ENCODE measurements around the gene C1QTNF3.

The C1QTNF3 gene

DNA sequence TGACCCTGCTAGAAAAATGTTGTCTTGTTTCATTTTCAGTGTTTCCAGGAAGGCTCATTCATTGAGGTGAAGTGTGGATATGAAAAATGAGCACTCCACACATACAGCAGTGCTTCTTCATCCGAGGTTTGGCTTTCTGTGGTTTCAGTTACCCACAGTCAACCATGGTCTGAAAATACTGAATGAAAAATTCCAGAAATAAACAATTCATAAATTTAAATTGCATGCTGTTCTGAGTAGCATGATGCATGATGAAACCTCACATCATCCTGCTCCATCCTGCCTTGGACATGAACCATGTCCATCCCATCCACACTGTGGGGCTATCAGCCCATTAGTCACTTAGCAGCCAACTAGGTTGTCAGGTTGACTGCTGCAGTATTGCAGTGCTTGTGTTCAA lies 48.2 kb downstream of the C1QTNF3 start:
- no peaks in the 10 kb centered on the region for H3K27me3 ChIP-seq (ENCODE audit: low read depth, low read length)
- no peak overlapping the region for H3K27ac ChIP-seq (ENCODE audit: low read length)
- H3K9me3 ChIP-seq (ENCODE audit: control insufficient read depth in 1 of 2, low read length in 2 of 2): no peaks in the 10 kb centered on the region
- H3K36me3 ChIP-seq (ENCODE audit: control insufficient read depth in 1 of 2, insufficient read depth in 2 of 2, low read length in 2 of 2): peaks cover 0 to 7% of the 10 kb centered on the region in 2 donors
- no peak overlapping the region for H3K4me3 ChIP-seq (ENCODE audit: low read depth in 1 of 2, low read length in 2 of 2)
- peaks cover 0 to 5% of the 10 kb centered on the region in 2 donors for H3K4me1 ChIP-seq (ENCODE audit: control insufficient read depth in 1 of 2, insufficient read depth in 2 of 2, low read length in 2 of 2)

DNA sequence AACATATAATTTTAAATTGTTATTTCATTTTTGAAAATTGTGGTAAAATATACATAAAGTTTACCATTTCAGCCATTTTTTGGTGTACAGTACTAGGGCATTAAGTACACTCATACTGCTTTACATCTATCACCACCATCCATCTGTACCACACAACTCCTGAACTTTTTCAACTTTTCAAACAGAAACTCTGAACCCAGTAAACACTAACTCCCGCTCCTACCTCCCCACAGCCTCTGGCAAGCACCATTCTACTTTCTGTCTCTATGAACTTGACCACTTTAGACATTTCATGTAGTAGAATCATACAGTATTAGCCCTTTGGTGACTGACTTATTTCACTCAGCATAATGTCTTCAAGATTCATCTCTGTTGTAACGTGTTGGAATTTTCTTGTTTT lies 50.1 kb downstream of the C1QTNF3 start:
- Histone ChIP-seq H3K27ac (ENCODE audit: low read length) (no peak overlapping the region), H3K4me1 (ENCODE audit: control insufficient read depth in 1 of 2, insufficient read depth in 2 of 2, low read length in 2 of 2) (peaks cover 0 to 5% of the 10 kb centered on the region in 2 donors), H3K4me3 (ENCODE audit: low read depth in 1 of 2, low read length in 2 of 2) (no peak overlapping the region), H3K9me3 (ENCODE audit: control insufficient read depth in 1 of 2, low read length in 2 of 2) (no peaks in the 10 kb centered on the region), H3K27me3 (ENCODE audit: low read depth, low read length) (no peaks in the 10 kb centered on the region), H3K36me3 (ENCODE audit: control insufficient read depth in 1 of 2, insufficient read depth in 2 of 2, low read length in 2 of 2) (peaks cover 14 to 16% of the 10 kb centered on the region in 2 donors)

DNA sequence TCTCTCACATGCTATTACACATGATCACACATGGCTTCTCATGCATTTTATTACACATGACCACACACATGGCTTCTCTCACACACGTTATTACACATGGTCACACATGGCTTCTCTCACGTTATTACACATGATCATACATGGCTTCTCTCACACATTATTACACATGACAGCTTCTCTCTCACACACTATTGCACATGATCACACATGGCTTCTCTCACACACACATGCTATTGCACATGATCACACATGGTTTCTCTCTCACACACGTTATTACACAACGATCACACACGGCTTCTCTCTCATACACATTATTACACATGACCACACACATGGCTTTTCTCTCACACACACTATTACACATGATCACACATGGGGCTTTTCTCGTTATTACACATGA lies 57.6 kb downstream of the C1QTNF3 start:
- H3K27me3 ChIP-seq (ENCODE audit: low read depth, low read length): no peaks in the 10 kb centered on the region
- H3K4me1 ChIP-seq (ENCODE audit: control insufficient read depth in 1 of 2, insufficient read depth in 2 of 2, low read length in 2 of 2): no peaks in the 10 kb centered on the region
- no peak overlapping the region for H3K4me3 ChIP-seq (ENCODE audit: low read depth in 1 of 2, low read length in 2 of 2)
- peaks cover 15 to 29% of the 10 kb centered on the region in 2 donors for H3K36me3 ChIP-seq (ENCODE audit: control insufficient read depth in 1 of 2, insufficient read depth in 2 of 2, low read length in 2 of 2)
- H3K9me3 ChIP-seq (ENCODE audit: control insufficient read depth in 1 of 2, low read length in 2 of 2): no peaks in the 10 kb centered on the region
- H3K27ac ChIP-seq (ENCODE audit: low read length): no peak overlapping the region

DNA sequence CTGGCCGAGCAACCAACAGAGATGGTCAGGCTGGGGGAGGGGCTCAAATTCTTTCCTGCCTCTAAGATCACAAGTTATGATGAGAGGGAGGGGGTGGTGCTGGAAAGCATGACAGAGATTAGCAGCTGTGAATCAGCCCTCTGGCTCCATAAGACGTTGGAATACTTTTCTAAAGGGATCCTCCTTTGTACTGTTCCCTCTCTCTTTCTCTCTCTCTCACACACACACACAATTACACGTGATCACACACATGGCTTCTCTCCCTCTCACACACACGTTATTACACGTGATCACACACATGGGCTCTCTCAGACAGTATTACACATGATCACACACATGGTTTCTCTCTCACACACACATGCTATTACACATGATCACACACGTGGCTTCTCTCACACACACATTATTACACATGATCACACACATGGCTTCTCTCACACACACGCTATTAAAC lies 58.3 kb downstream of the C1QTNF3 start, which contains the start of gene SLC45A2:
Gene SLC45A2, minus strand, starts transcription at position 23 of the 454 bp plus-strand sequence. CDS start 110 bp downstream, outside the sequence.
- no peaks in the 10 kb centered on the region for H3K4me1 ChIP-seq (ENCODE audit: control insufficient read depth in 1 of 2, insufficient read depth in 2 of 2, low read length in 2 of 2)
- no peak within 1 kb of the TSS for H3K27ac ChIP-seq (ENCODE audit: low read length)
- peaks cover 15 to 29% of the 10 kb centered on the region in 2 donors for H3K36me3 ChIP-seq (ENCODE audit: control insufficient read depth in 1 of 2, insufficient read depth in 2 of 2, low read length in 2 of 2)
- H3K9me3 ChIP-seq (ENCODE audit: control insufficient read depth in 1 of 2, low read length in 2 of 2): no peaks in the 10 kb centered on the region
- no peaks in the 10 kb centered on the region for H3K27me3 ChIP-seq (ENCODE audit: low read depth, low read length)
- no peak within 1 kb of the TSS for H3K4me3 ChIP-seq (ENCODE audit: low read depth in 1 of 2, low read length in 2 of 2)

DNA sequence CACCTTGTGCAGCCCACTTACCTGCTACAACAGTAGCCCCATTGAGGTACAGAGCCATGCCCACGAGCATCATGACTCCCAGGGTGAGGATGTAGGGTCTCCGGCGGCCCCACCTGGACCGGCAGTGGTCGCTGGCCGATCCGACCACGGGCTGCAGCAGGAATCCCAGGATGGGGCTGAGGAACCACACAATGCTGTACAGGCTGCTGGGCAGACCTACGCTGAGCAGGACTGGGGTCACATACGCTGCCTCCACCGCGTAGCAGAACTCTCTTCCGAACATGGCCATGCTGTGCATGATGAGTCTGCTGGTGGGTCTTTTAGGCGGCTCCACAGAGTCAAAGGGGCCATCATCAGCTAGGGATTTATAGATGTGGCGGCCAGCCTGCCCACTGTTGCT lies 58.8 kb downstream of the C1QTNF3 start:
- Histone ChIP-seq H3K36me3 (ENCODE audit: control insufficient read depth in 1 of 2, insufficient read depth in 2 of 2, low read length in 2 of 2) (peaks cover 14 to 26% of the 10 kb centered on the region in 2 donors), H3K4me1 (ENCODE audit: control insufficient read depth in 1 of 2, insufficient read depth in 2 of 2, low read length in 2 of 2) (no peaks in the 10 kb centered on the region), H3K27me3 (ENCODE audit: low read depth, low read length) (no peaks in the 10 kb centered on the region), H3K9me3 (ENCODE audit: control insufficient read depth in 1 of 2, low read length in 2 of 2) (no peaks in the 10 kb centered on the region), H3K27ac (ENCODE audit: low read length) (no peak overlapping the region), H3K4me3 (ENCODE audit: low read depth in 1 of 2, low read length in 2 of 2) (no peak overlapping the region)

DNA sequence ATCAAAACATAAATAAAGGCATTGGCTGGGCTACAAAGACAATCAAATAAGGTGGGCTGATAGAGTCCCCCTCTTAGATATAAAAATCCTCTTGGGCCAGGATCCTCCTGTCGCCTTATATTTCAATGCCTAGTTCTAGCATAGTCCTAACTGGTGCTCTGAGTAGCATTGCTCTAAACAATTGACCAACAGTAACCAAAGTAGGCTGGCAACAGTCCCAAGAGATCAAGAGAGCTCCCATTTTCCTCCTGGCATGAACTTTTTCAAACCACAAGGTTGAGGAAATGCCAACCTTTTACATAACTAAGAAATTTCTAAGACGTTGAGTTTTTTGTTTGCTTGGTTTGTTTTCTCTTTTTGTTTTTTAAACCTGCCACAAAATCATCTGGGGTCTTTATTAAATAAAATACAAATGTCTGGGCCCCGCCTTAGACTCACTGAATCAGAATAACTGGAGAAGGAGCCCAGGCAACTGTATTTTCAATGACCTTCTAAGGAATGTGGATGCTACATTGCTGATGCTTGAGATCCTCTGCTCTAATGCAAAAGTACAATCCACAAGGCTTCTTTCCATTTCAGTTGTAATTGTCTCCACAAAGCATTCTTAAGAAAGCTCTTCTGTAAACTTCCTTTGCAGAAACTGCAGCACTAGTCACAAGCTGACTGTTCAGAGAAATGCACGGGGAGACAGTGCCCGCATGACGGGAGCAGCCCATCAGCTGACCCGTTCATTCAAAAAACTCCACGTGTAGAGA lies 61.4 kb downstream of the C1QTNF3 start:
- Histone ChIP-seq H3K4me3 (ENCODE audit: low read depth in 1 of 2, low read length in 2 of 2) (no peak overlapping the region), H3K36me3 (ENCODE audit: control insufficient read depth in 1 of 2, insufficient read depth in 2 of 2, low read length in 2 of 2) (peaks cover 0 to 4% of the 10 kb centered on the region in 2 donors), H3K27ac (ENCODE audit: low read length) (no peak overlapping the region), H3K27me3 (ENCODE audit: low read depth, low read length) (no peaks in the 10 kb centered on the region), H3K4me1 (ENCODE audit: control insufficient read depth in 1 of 2, insufficient read depth in 2 of 2, low read length in 2 of 2) (no peaks in the 10 kb centered on the region), H3K9me3 (ENCODE audit: control insufficient read depth in 1 of 2, low read length in 2 of 2) (no peaks in the 10 kb centered on the region)

DNA sequence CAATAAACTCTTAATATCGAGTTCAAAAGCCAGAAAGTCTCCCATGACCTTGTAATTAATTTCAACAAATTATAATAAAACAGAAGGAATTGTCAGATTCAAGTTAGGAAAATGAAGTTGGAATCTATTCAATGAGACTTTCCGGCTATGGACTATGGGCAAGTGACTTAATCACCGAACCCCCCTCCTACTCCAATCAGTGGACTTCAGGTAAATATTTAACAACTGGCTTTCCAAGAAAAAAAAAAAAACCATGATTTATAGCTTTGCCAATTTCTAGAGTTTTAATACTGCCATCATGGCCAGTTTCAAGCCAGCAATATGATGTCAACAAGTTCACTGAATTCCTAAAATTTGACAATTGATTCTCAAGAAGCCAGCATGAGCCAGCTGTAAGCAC lies 63.0 kb downstream of the C1QTNF3 start:
- Histone ChIP-seq H3K4me1 (ENCODE audit: control insufficient read depth in 1 of 2, insufficient read depth in 2 of 2, low read length in 2 of 2) (peaks cover 0 to 11% of the 10 kb centered on the region in 2 donors), H3K4me3 (ENCODE audit: low read depth in 1 of 2, low read length in 2 of 2) (no peak overlapping the region), H3K36me3 (ENCODE audit: control insufficient read depth in 1 of 2, insufficient read depth in 2 of 2, low read length in 2 of 2) (no peaks in the 10 kb centered on the region), H3K9me3 (ENCODE audit: control insufficient read depth in 1 of 2, low read length in 2 of 2) (no peaks in the 10 kb centered on the region), H3K27ac (ENCODE audit: low read length) (no peak overlapping the region), H3K27me3 (ENCODE audit: low read depth, low read length) (no peaks in the 10 kb centered on the region)

DNA sequence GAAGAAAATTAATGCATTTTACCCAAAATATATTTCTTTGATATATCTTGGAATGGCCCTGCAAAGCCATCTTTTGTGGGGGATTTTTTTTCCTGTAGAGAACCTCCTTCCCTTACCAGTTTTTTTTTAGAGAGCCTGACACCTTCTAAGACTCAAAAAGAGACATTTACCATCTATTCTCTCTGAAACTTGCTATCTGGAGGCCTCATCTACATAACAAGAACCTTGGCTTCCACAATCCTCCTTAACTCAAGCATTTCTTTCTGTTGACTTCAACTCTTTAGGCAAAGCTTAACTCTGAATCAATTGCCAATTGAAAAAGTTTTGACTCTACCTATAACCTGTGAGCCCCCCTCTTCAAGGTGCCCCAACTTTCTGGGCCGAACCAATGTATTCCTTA lies 64.7 kb downstream of the C1QTNF3 start:
- Histone ChIP-seq H3K4me3 (ENCODE audit: low read depth in 1 of 2, low read length in 2 of 2) (no peak overlapping the region), H3K4me1 (ENCODE audit: control insufficient read depth in 1 of 2, insufficient read depth in 2 of 2, low read length in 2 of 2) (peaks cover 0 to 14% of the 10 kb centered on the region in 2 donors), H3K27me3 (ENCODE audit: low read depth, low read length) (no peaks in the 10 kb centered on the region), H3K36me3 (ENCODE audit: control insufficient read depth in 1 of 2, insufficient read depth in 2 of 2, low read length in 2 of 2) (no peaks in the 10 kb centered on the region), H3K9me3 (ENCODE audit: control insufficient read depth in 1 of 2, low read length in 2 of 2) (no peaks in the 10 kb centered on the region), H3K27ac (ENCODE audit: low read length) (no peak overlapping the region)

DNA sequence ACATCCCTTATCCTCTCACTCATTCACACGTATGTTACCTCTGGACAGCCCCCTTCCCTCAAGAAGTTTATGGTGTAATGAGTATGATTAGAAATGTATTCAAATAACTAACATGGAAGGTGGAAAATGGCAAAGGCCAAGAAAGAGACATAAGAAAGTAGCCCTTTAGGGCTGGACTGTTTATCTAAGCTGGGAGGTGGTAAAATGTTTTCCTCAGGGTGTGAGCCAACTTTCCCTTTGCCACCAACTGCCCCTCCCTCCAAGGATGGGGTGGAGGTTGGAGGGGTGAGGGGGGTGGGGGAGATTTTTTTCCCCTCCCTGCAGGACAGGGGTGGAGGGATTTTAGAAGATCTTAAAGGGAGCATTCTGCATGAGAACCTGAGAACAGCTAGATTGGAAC lies 66.7 kb downstream of the C1QTNF3 start:
- Histone ChIP-seq H3K9me3 (ENCODE audit: control insufficient read depth in 1 of 2, low read length in 2 of 2) (no peaks in the 10 kb centered on the region), H3K4me1 (ENCODE audit: control insufficient read depth in 1 of 2, insufficient read depth in 2 of 2, low read length in 2 of 2) (peaks cover 0 to 14% of the 10 kb centered on the region in 2 donors), H3K27ac (ENCODE audit: low read length) (no peak overlapping the region), H3K27me3 (ENCODE audit: low read depth, low read length) (no peaks in the 10 kb centered on the region), H3K36me3 (ENCODE audit: control insufficient read depth in 1 of 2, insufficient read depth in 2 of 2, low read length in 2 of 2) (no peaks in the 10 kb centered on the region), H3K4me3 (ENCODE audit: low read depth in 1 of 2, low read length in 2 of 2) (no peak overlapping the region)

DNA sequence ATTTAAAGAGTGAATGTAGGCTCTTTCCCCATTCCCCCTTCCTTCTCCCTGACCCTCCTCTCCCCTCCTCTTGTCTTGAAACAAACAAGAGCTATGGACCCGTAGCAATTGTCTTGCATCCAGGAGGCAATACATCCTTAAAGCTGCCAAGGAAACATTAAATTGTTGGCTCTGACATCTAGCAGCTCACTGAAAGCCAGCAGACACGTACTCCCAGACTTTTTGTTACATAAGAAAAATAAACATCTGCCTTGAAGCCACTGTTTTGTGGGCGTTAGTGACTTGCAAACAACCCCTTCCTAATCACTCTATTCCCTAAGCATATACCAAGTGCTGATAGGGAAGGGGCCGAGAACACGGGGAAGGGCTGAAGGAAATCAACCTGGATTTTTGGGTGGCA lies 67.2 kb downstream of the C1QTNF3 start:
- no peak overlapping the region for H3K27ac ChIP-seq (ENCODE audit: low read length)

DNA sequence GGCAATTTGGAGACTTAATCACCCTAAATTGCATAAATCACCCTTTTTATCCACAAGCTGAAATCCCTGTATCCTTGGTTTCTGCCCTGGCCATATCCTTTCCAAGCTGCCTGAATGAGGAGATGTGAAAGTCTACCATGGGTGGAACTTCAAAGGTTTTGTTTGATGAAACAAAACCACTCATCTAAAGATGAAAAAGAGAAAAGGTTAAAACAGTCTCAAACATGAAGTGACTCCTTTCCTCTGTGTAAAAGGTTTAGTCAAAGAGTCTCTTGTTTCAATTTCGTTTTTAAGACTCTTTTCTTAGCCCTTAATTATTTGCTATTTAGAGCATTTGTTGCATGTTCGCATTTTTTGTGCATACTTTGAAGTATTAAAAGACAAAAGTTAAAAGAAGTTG lies 69.7 kb downstream of the C1QTNF3 start:
- H3K36me3 ChIP-seq (ENCODE audit: control insufficient read depth in 1 of 2, insufficient read depth in 2 of 2, low read length in 2 of 2): no peaks in the 10 kb centered on the region
- no peak overlapping the region for H3K4me3 ChIP-seq (ENCODE audit: low read depth in 1 of 2, low read length in 2 of 2)
- H3K9me3 ChIP-seq (ENCODE audit: control insufficient read depth in 1 of 2, low read length in 2 of 2): no peaks in the 10 kb centered on the region
- H3K4me1 ChIP-seq (ENCODE audit: control insufficient read depth in 1 of 2, insufficient read depth in 2 of 2, low read length in 2 of 2): peaks cover 0 to 14% of the 10 kb centered on the region in 2 donors
- no peaks in the 10 kb centered on the region for H3K27me3 ChIP-seq (ENCODE audit: low read depth, low read length)
- no peak overlapping the region for H3K27ac ChIP-seq (ENCODE audit: low read length)

More for the DNA sequence above, 67.2 kb downstream of the C1QTNF3 start:
- H3K27me3 ChIP-seq (ENCODE audit: low read depth, low read length): no peaks in the 10 kb centered on the region
- no peaks in the 10 kb centered on the region for H3K9me3 ChIP-seq (ENCODE audit: control insufficient read depth in 1 of 2, low read length in 2 of 2)
- H3K4me3 ChIP-seq (ENCODE audit: low read depth in 1 of 2, low read length in 2 of 2): no peak overlapping the region
- H3K4me1 ChIP-seq (ENCODE audit: control insufficient read depth in 1 of 2, insufficient read depth in 2 of 2, low read length in 2 of 2): peaks cover 0 to 14% of the 10 kb centered on the region in 2 donors
- no peaks in the 10 kb centered on the region for H3K36me3 ChIP-seq (ENCODE audit: control insufficient read depth in 1 of 2, insufficient read depth in 2 of 2, low read length in 2 of 2)

Data from muscle layer of duodenum (tissue), 2 donors.